Regular cardiac myocyte (primary cell): ENCODE measurements around the gene SMIM5. TPM values are rescaled to one million over a fixed set of nuclear protein-coding genes. Genes with fewer than 3 reads are reported as not detected.

ENCODE experiments used
- total RNA-seq: library from RNA; depleted of rRNA; stranded (reverse); fragments of >200 nt; gene quantifications from 2 replicates; pipeline ENCODE4 v1.2.3, GENCODE V29; 2014

Gene SMIM5
- total RNA-seq: 0.28 TPM in 1 of 2 replicates, not detected in the other

DNA sequence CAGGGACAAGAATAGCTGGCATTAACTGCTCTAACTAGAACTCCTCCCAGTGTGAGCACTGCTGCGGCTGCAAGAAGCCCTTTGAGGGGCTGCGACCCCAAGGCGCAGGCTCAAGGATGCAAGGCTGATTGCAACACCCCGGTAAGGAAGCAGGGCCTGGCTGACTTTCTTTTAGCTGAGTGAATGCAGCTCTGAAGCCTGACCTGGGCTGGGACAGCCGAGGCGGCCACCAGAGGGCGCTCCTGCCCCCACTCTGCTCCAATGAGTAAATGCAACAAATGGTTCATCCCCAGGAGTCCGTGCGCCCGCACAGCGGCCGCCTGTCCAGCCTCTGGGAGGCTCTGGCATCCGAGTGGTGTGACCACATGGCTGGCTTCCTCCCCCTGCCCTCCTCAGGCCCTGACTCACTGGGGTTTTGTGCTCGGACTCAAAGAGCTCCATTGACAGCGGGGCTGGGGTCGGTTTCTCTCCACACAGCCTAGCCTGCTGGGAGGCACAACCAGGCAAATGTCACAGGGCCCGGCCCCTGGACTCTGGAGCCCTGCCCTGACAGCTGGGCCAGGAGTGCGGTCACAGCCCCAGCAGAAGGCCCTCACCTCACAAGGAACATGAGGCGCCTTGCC, at the start of gene SMIM5:
SMIM5 (plus strand) TSS at position 572 of the 623 bp plus-strand sequence. CDS start 6,768 bp downstream, outside the sequence.

GRCh38 chr17:75587675-75588595, 45.3 kb upstream of the SMIM5 start, which contains the start of gene MYO15B:
Gene MYO15B (plus strand): TSS chr17:75587800. CDS start chr17:75588058, 258 bp downstream.

DNA sequence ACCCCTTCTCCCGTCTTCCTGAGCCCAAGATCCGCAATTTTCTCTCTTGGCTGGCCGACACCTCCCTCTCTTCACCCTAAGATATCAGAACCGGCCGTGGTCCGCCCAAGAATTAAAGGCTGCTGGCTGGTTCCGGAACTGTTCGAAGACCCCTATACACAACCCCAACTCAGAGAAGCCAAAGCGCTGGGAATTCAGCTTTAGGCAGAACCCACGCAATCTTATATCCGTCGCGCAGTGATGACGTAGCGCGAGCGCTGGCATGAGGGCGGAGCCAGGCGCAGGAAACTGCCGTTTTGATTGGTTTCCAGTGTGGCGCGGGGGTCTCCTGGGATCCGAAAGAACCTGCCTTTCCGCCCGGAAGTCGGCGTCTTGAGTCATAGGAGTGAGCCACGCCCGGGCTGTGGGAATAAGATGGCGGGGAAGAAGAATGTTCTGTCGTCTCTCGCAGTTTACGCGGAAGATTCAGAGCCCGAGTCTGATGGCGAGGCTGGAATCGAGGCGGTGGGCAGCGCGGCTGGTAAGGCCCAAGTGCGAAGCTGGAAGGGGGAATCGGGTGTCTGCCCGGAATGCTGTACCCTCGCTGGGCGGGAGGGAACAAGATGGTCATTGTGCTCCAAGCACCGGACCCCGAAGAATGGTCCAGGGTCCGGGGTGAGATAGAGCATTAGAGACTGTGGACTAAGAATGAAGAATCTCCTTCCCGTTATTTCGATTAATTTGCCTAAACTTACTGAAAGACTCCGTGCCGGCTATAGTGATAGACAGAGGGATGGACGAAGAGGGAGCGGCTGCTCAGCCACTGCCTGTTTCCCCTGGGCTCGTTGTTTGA, 33.9 kb downstream of the SMIM5 start, which contains the start of the genes RECQL5 and SAP30BP:
RECQL5 (minus strand) TSS at position 196 of the 832 bp plus-strand sequence. CDS start 597 bp downstream, outside the sequence.
SAP30BP (plus strand) TSS at position 380 of the 832 bp plus-strand sequence; CDS start at position 415, 35 bp downstream.

Other genes with a start within 250 kb of the SMIM5 start
- 77.8 and 79.2 TPM in 2 replicates for gene GRB2, start 227.8 kb upstream of the SMIM5 start, total RNA-seq
- gene TMEM94, start 176.8 kb upstream of the SMIM5 start, total RNA-seq: 19.6 and 34.4 TPM in 2 replicates
- gene CASKIN2, start 117.9 kb upstream of the SMIM5 start, total RNA-seq: 3.5 and 4.5 TPM in 2 replicates
- 8.2 and 12.3 TPM in 2 replicates for gene TSEN54, start 116.9 kb upstream of the SMIM5 start, total RNA-seq
- 0.56 and 0.58 TPM in 2 replicates for gene LLGL2, start 107.7 kb upstream of the SMIM5 start, total RNA-seq
- 1.2 and 8.2 TPM in 2 replicates for gene MYO15B, start 45.6 kb upstream of the SMIM5 start, total RNA-seq
- gene RECQL5, start 33.7 kb downstream of the SMIM5 start, total RNA-seq: 12.5 and 16.6 TPM in 2 replicates
- 31.0 and 52.9 TPM in 2 replicates for gene SAP30BP, start 33.9 kb downstream of the SMIM5 start, total RNA-seq
- gene ITGB4, start 88.0 kb downstream of the SMIM5 start, total RNA-seq: under 0.01 and 0.38 TPM in 2 replicates
- gene GALK1, start 131.8 kb downstream of the SMIM5 start, total RNA-seq: 29.3 and 49.1 TPM in 2 replicates
- 8.2 and 9.4 TPM in 2 replicates for gene UNK, start 151.4 kb downstream of the SMIM5 start, total RNA-seq
- 0.19 and 0.85 TPM in 2 replicates for gene UNC13D, start 211.0 kb downstream of the SMIM5 start, total RNA-seq
- gene WBP2, start 221.9 kb downstream of the SMIM5 start, total RNA-seq: 19.4 and 23.1 TPM in 2 replicates
- gene TRIM47, start 245.1 kb downstream of the SMIM5 start, total RNA-seq: 7.7 and 14.1 TPM in 2 replicates